HepG2 (cell line): ENCODE data around the gene SERPINA9. TPM values are rescaled to one million over a fixed set of nuclear protein-coding genes. Genes with fewer than 3 reads are reported as not detected.

Experiments
- ATAC-seq: fragments of 200-7000 bp; cut with Tn5 transposase; 3 replicates; pipeline ENCODE4 v1.9.1; 2020; ENCODE audit warnings: mild to moderate bottlenecking, moderate library complexity
- BruUV-seq: library from RNA; stranded (reverse); fragments of 400-500 nt; replicated peaks from 2 replicates; lab custom pipeline; 2021; lab: Mats Ljungman, UMichigan
- CTCF ChIA-PET: fragments of 300-600 bp; formaldehyde crosslinking; extraction: SDS; loops from one replicate; lab custom pipeline; 2021; ENCODE audit warnings: low total read pairs, inconsistent platforms, low intra/inter-chr PET ratio; lab: Yijun Ruan, JAX
- POLR2A ChIA-PET: fragments of 350-600 bp; sonication (Branson Sonifier 250); formaldehyde crosslinking; loops from one replicate; lab custom pipeline; 2020; ENCODE audit warnings: antibody characterized with exemption, inconsistent platforms; lab: Yijun Ruan, JAX
- DNase-seq: peaks from one replicate; pipeline ENCODE4 v3.0.0-alpha.2; 2015; ENCODE audit warnings: low spot score
- FAIRE-seq: peaks from 3 replicates; lab custom pipeline; 2011; peaks lifted over from hg19 to GRCh38; lab: Jason Lieb, UNC
- H2AFZ ChIP-seq: one replicate; pipeline ENCODE4 v1.6.1; 2011; ENCODE audit warnings: low read length, inconsistent platforms
- H3K27ac ChIP-seq: fragments of 300-600 bp; 3 replicates; pipeline ENCODE4 v1.8.0; 2011; ENCODE audit warnings: mixed run types, mild to moderate bottlenecking, mixed read lengths, low read length, inconsistent platforms; ENCODE audit not compliant: insufficient read depth; ENCODE audit errors: extremely low read length
- H3K27me3 ChIP-seq, 2 experiments: fragments of 200-600 bp in 1 of 2; 2 replicates in 1 of 2; 3 replicates in 1 of 2; pipeline versions ENCODE4 v1.6.0 to v1.8.0; 2011; ENCODE audit warnings: low read length in 2 of 2, mild to moderate bottlenecking in 2 of 2, moderate library complexity in 2 of 2, inconsistent platforms in 1 of 2; ENCODE audit not compliant: insufficient read depth in 2 of 2, control insufficient read depth in 1 of 2
- H3K36me3 ChIP-seq, 2 experiments: fragments of 200-600 bp in 1 of 2; replicated peaks in 1 of 2; 2 replicates in 1 of 2; 3 replicates in 1 of 2; pipeline versions ENCODE4 v1.5.1 to v1.8.0; 2011; ENCODE audit warnings: low read length in 2 of 2, inconsistent platforms in 1 of 2; ENCODE audit not compliant: insufficient read depth in 2 of 2, control insufficient read depth in 1 of 2
- H3K4me1 ChIP-seq: 2 replicates; pipeline ENCODE4 v1.5.1; 2012; ENCODE audit warnings: low read length, inconsistent platforms; ENCODE audit not compliant: insufficient read depth
- H3K4me2 ChIP-seq: 2 replicates; pipeline ENCODE4 v1.6.0; 2011; ENCODE audit warnings: low read depth, low read length, inconsistent platforms
- H3K4me3 ChIP-seq, 3 experiments: fragments of 200-600 bp in 1 of 3; sonication (generic), shearing (Covaris generic) in 1 of 3; replicated peaks in 1 of 3; 2 replicates each; pipeline ENCODE4 v1.5.1; 2011 to 2016; ENCODE audit warnings: low read length in 3 of 3, inconsistent platforms in 2 of 3, low read depth in 2 of 3, mild to moderate bottlenecking in 2 of 3, control low read depth in 1 of 3, mixed read lengths in 1 of 3; ENCODE audit not compliant: insufficient read depth in 1 of 3
- H3K79me2 ChIP-seq: one replicate; pipeline ENCODE4 v1.6.1; 2011; ENCODE audit warnings: low read length, inconsistent platforms; ENCODE audit not compliant: insufficient read depth
- H3K9ac ChIP-seq: 2 replicates; pipeline ENCODE4 v1.6.0; 2011; ENCODE audit warnings: mild to moderate bottlenecking, low read depth, low read length, inconsistent platforms; ENCODE audit not compliant: insufficient read depth
- H3K9me3 ChIP-seq: 2 replicates; pipeline ENCODE4 v1.5.1; 2012; ENCODE audit warnings: mild to moderate bottlenecking, low read length
- H4K20me1 ChIP-seq: 2 replicates; pipeline ENCODE4 v1.6.0; 2011; ENCODE audit warnings: inconsistent platforms, mild to moderate bottlenecking, low read length, moderate library complexity; ENCODE audit not compliant: insufficient read depth
- CBFB ChIP-seq: sonication (generic); formaldehyde crosslinking; IDR thresholded peaks from 2 replicates; pipeline ENCODE4 v1.4.0; 2020; ENCODE audit warnings: missing genetic modification reagents
- CTCF ChIP-seq: sonication (generic); formaldehyde crosslinking; IDR thresholded peaks from 2 replicates; pipeline ENCODE4 v1.5.0; 2020; ENCODE audit warnings: mild to moderate bottlenecking, missing genetic modification reagents, moderate library complexity
- HDAC6 ChIP-seq: fragments of 200-600 bp; sonication (generic); IDR thresholded peaks from 2 replicates; pipeline ENCODE4 v1.7.0; 2017; ENCODE audit warnings: mild to moderate bottlenecking, antibody characterized with exemption, low read length, low read depth
- LCORL ChIP-seq, 2 experiments: fragments of 450-650 bp in 1 of 2; sonication (generic) in 1 of 2; formaldehyde crosslinking in 1 of 2; IDR thresholded peaks; 2 replicates each; pipeline versions ENCODE4 v1.5.0 to v1.6.1; 2017 to 2020; ENCODE audit warnings: antibody characterized with exemption in 1 of 2, missing genetic modification reagents in 1 of 2
- MYNN ChIP-seq: sonication (generic); formaldehyde crosslinking; IDR thresholded peaks from 2 replicates; pipeline ENCODE4 v1.4.0; 2020; ENCODE audit warnings: mild to moderate bottlenecking, low read depth, missing genetic modification reagents
- REPIN1 ChIP-seq: sonication (generic); formaldehyde crosslinking; IDR thresholded peaks from 2 replicates; pipeline ENCODE4 v1.8.0; 2022; ENCODE audit warnings: missing genetic modification reagents, low read depth, mild to moderate bottlenecking, borderline replicate concordance
- RFXAP ChIP-seq: sonication (generic); formaldehyde crosslinking; IDR thresholded peaks from 2 replicates; pipeline ENCODE4 v1.4.0; 2020; ENCODE audit warnings: missing genetic modification reagents, borderline replicate concordance
- TEF ChIP-seq: sonication (generic); formaldehyde crosslinking; IDR thresholded peaks from 2 replicates; pipeline ENCODE4 v1.5.0; 2020; ENCODE audit warnings: missing genetic modification reagents
- THAP9 ChIP-seq: sonication (generic); formaldehyde crosslinking; IDR thresholded peaks from 2 replicates; pipeline ENCODE4; 2020; ENCODE audit warnings: missing genetic modification reagents, mild to moderate bottlenecking, borderline replicate concordance
- ZFP82 ChIP-seq: sonication (generic); formaldehyde crosslinking; IDR thresholded peaks from 2 replicates; pipeline ENCODE4 v1.5.1; 2020; ENCODE audit warnings: mild to moderate bottlenecking, missing genetic modification reagents, borderline replicate concordance
- ZNF136 ChIP-seq: sonication (generic); formaldehyde crosslinking; IDR thresholded peaks from 2 replicates; pipeline ENCODE4 v1.8.1; 2022; ENCODE audit warnings: low read depth, mild to moderate bottlenecking, moderate library complexity, missing genetic modification reagents
- ZNF207 ChIP-seq: fragments of 450-650 bp; IDR thresholded peaks from 2 replicates; pipeline ENCODE4 v1.6.1; 2016; ENCODE audit warnings: antibody characterized with exemption, borderline replicate concordance
- WGBS: methylation state at CpG from one replicate; pipeline ENCODE4 v1.1.6; 2017; ENCODE audit warnings: low lambda C conversion rate; 5-methylcytosine and 5-hydroxymethylcytosine counted together
- in situ Hi-C: cut with HindIII; loops from 2 replicates; pipeline ENCODE4 v1.10.0; 2017; ENCODE audit warnings: low pct_unique_long_range_greater_than_20kb; ENCODE audit not compliant: extremely low pct_ligation_motif_present
- intact Hi-C: fragments of 100-400 bp; cut with micrococcal nuclease; formaldehyde crosslinking; loops from one replicate; pipeline ENCODE4 v1.10.0; 2022; ENCODE audit not compliant: unreplicated experiment
- polyA plus RNA-seq, 8 experiments: library from polyadenylated mRNA; depleted of rRNA in 3 of 8; stranded (reverse) in 7 of 8; unstranded in 1 of 8; fragments of >200 nt; fragmentation: Illumina TruSeq in 4 of 8; extraction: Trizol in 4 of 8; gene quantifications; 2 replicates each; pipeline versions ENCODE4 v1.2.1 to v1.2.3, GENCODE V29; 2011 to 2016; ENCODE audit warnings: low read depth in 4 of 8, missing spikeins in 1 of 8, mixed read lengths in 1 of 8; ENCODE audit not compliant: insufficient read depth in 1 of 8
- total RNA-seq, 5 experiments: library from RNA; depleted of rRNA; stranded (reverse); fragments of >200 nt; fragmentation: Illumina TruSeq; extraction: Trizol; gene quantifications; 2 replicates each; pipeline ENCODE4 v1.2.3, GENCODE V29; 2016; ENCODE audit warnings: low read depth in 1 of 5
- TF ChIP-seq, protein P1 (sequence below): sonication (generic); formaldehyde crosslinking; IDR thresholded peaks from 2 replicates; pipeline ENCODE4 v1.5.0; 2020; ENCODE audit warnings: missing genetic modification reagents

Gene SERPINA9
- total and polyA plus RNA-seq, 2 of the 13 experiments (the other 11 are each of a cell fraction or from before 2014, with no cell fraction given) = 0.21 TPM; not detected in 1

GRCh38 chr14:94485944-94486841 is 10.2 kb upstream of the SERPINA9 start:
- in situ Hi-C loops = loop anchor here (5.0 kb wide), 1 partner anchor 49 kb away; no protein-coding TSS in a partner anchor
- Histone ChIP-seq H3K9me3 (no peaks in the 10 kb centered on the region), H3K27ac (peak overlapping the region; percentile 32), H3K36me3 (peaks cover 4 to 12% of the 10 kb centered on the region in 2 experiments; a peak in 4 of 5 replicates), H3K4me1 (peaks cover 92% of the 10 kb centered on the region), H2AFZ (no peak overlapping the region), H3K4me3 (peak overlapping the region in 1 of 3 experiments; percentile 30; a peak in 1 of 6 replicates), H3K79me2 (peaks cover 30% of the 10 kb centered on the region), H3K9ac (no peak overlapping the region; the same call in 1 of the 2 replicates), H4K20me1 (no peaks in the 10 kb centered on the region), H3K4me2 (peak overlapping the region; percentile 54), H3K27me3 (no peaks in the 10 kb centered on the region)
- no TSS peak for BruUV-seq
- POLR2A ChIA-PET = interaction anchor here (0.7 to 2.7 kb wide), 11 partner anchors 35 to 110 kb away, joined by 3 to 36 read pairs (median 3); partner anchors contain the start of gene SERPINA11
- intact Hi-C loops = loop anchor here (1.0 kb wide), 3 partner anchors 34 to 54 kb away; partner anchors contain the start of gene SERPINA11
- ATAC-seq (peak; percentile 62), FAIRE-seq (peak; percentile 39), DNase-seq (peak; percentile 48)
- CTCF ChIA-PET = interaction anchor here (0.6 to 3.5 kb wide), 6 partner anchors 16 to 198 kb away, joined by 3 to 82 read pairs (median 6); no protein-coding TSS in a partner anchor
- 59% methylated on average over 18 of the region's 26 CpGs for WGBS
- TF ChIP-seq LCORL (IDR thresholded peaks at IDR 0.05) (no peak), LCORL (CRISPR knock-in tag; IDR thresholded peaks at IDR 0.05) (peak; percentile 46), RFXAP (CRISPR knock-in tag) (0 out of 2 replicates have a peak, but pooled peaks have one; percentile 34), CTCF (CRISPR knock-in tag) (peak; percentile 96), REPIN1 (peak; percentile 77; the same call in 1 of the 2 replicates), ZFP82 (CRISPR knock-in tag) (no peak), ZNF207 (no peak), ZNF136 (no peak), THAP9 (peak; percentile 63; the same call in 1 of the 2 replicates), CBFB (CRISPR knock-in tag) (no peak), HDAC6 (no peak), MYNN (CRISPR knock-in tag) (0 out of 2 replicates have a peak, but pooled peaks have one; percentile 11), TEF (CRISPR knock-in tag) (no peak)
- TF ChIP-seq, protein P1, sequence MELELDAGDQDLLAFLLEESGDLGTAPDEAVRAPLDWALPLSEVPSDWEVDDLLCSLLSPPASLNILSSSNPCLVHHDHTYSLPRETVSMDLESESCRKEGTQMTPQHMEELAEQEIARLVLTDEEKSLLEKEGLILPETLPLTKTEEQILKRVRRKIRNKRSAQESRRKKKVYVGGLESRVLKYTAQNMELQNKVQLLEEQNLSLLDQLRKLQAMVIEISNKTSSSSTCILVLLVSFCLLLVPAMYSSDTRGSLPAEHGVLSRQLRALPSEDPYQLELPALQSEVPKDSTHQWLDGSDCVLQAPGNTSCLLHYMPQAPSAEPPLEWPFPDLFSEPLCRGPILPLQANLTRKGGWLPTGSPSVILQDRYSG (CRISPR knock-in tag) = no peak
